Right lobe of liver (tissue), 5 donors: ENCODE data around the gene CLEC18B. TPM values are rescaled to one million over a fixed set of nuclear protein-coding genes. Genes with fewer than 3 reads are reported as not detected.

Source experiments
- small RNA-seq, 2 experiments: library from RNA; depleted of rRNA; stranded (forward); fragments of <200 nt; gene quantifications; one replicate each; pipeline ENCODE3, GENCODE V24; 2016
- total RNA-seq, 6 experiments: library from RNA; depleted of rRNA in 2 of 6; stranded (reverse); fragments of >200 nt in 2 of 6; fragmentation: NEBNext Ultra II Directional in 3 of 6; extraction: Animal tissue kit (Norgen Biotek cat#: 25700) in 3 of 6; gene quantifications; one replicate each; pipeline versions ENCODE4 v1.1.0 to v1.2.4, GENCODE V29; 2016 to 2023
- donor health status: DM: no; HTN: no; CAD: no.
- donor health status: DM: no; HTN: no; CAD: no.
- donor health status: DM: no; HTN: yes; CAD: no.
- donor health status: DM: no; HTN: yes; CAD: no.

CLEC18B gene
- total RNA-seq, 6 experiments from 2014 or later: 0.64 to 0.75 (median 0.71) TPM; not detected in 3

Small RNA genes lying within 50 kb of the gene (small RNA-seq; reads per million reads assigned to genes)
- gene AC009053.4 (0 reads per million in 2 experiments), gene RF00019 (0 reads per million in 2 experiments), gene RNU6-237P (0 reads per million in 2 experiments)

Other genes with a start within 250 kb of the CLEC18B start
- gene PSMD7, start 124.7 kb downstream of the CLEC18B start, total RNA-seq: 10 to 100 TPM; 39.2 to 53.3 (median 45.2) TPM
- gene NPIPB15, start 45.2 kb downstream of the CLEC18B start, total RNA-seq: 10 to 100 TPM in 1 of 6 experiments, 1 to 10 TPM in 1, under 1 TPM in 1, not detected in 3; 0.51 to 12.2 (median 3.1) TPM
- 10 to 100 TPM; 42.4 to 65.1 (median 44.7) TPM for gene GLG1, start 185.6 kb upstream of the CLEC18B start, total RNA-seq
- gene RFWD3, start 245.4 kb upstream of the CLEC18B start, total RNA-seq: 10 to 100 TPM in 1 of 6 experiments, 1 to 10 TPM in 5; 5.4 to 10.3 (median 7.3) TPM